ENCODE data around the gene RAC2. TPM values are rescaled to one million over a fixed set of nuclear protein-coding genes. Genes with fewer than 3 reads are reported as not detected.

The RAC2 gene
- total RNA-seq, 3 donors from 2014 or later, result 388 to 432 (median 395) TPM

DNA sequence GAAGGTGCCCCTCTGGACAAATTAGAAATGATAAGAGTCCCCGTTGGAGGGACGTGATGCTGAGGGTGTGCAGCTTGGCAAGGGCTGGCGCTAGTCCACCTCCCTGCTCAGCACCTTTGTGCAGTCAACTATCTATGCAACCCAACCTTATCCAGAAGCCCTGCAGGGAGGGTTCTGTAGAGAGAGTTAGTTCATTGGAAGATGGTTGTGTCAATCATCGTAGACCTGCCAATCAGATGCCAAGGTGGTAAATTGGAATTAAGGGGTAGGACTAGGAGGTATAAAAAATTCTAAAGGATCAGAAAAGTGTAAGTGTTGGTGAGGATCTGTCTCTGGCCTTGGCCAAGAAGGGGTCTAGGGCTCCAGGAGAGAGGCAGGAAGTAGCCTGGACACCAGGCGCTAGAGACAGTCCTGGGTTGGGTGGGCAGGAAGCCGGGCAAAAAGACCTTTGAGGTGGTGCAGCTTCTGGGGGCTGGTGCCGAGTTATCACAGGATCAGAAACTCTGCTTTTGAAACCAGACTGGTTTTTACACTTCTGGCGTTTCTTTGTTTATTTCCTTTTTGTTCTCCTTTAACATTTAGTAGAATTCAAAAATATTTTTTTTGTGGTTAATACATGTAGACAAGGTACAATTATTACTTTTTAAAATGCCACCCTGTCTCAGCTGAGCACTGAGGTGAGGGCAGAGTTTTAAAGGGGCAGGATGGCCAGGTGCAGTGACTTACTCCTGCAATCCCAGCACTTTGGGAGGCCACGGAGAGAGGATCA is 57.7 kb downstream of the RAC2 start:
- peak; percentile 75 to 80 for ATAC-seq
- Mint-ChIP-seq H3K9me3 (no peaks in the 10 kb centered on the region), H3K4me1 (ENCODE audit: low read depth) (peaks cover 49% of the 10 kb centered on the region), H3K36me3 (ENCODE audit: insufficient read depth) (no peaks in the 10 kb centered on the region), H3K4me3 (peak overlapping the region; percentile 54), H3K27me3 (ENCODE audit: low read depth) (no peaks in the 10 kb centered on the region)
- no peak for DNase-seq

DNA sequence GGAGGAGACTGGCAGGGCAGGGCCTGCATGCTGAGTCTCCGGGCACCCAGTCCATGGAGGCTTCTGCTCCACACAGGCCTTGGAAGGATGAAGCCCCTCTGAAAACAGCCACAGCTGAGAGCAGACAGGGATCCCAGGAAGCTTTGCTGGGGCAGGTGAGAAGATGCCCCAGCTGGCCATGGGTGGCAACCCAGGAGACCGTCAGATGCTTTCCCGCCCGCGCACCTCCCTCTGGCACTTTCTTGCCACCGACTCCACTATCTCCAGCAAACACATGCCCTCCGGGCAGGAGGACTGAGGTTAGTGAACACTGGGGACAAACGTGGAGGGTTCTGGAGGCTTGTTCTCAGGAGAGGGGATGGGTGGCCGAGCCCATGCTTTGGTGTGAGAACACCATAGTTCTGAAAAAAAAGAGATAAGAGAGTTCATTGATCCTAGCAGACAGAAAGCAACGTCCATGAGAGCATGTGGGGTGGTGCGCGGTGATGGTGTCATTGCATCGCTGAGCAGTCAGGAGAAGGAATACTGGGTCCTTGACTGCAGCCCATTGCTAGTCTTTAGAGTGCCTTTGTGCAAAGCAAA is 58.3 kb downstream of the RAC2 start:
- Mint-ChIP-seq H3K27me3 (ENCODE audit: low read depth) (no peaks in the 10 kb centered on the region), H3K9me3 (no peaks in the 10 kb centered on the region), H3K36me3 (ENCODE audit: insufficient read depth) (peaks cover 2% of the 10 kb centered on the region), H3K4me1 (ENCODE audit: low read depth) (peaks cover 49% of the 10 kb centered on the region), H3K4me3 (peak overlapping the region; percentile 54)
- ATAC-seq, result no peak
- DNase-seq, result no peak

DNA sequence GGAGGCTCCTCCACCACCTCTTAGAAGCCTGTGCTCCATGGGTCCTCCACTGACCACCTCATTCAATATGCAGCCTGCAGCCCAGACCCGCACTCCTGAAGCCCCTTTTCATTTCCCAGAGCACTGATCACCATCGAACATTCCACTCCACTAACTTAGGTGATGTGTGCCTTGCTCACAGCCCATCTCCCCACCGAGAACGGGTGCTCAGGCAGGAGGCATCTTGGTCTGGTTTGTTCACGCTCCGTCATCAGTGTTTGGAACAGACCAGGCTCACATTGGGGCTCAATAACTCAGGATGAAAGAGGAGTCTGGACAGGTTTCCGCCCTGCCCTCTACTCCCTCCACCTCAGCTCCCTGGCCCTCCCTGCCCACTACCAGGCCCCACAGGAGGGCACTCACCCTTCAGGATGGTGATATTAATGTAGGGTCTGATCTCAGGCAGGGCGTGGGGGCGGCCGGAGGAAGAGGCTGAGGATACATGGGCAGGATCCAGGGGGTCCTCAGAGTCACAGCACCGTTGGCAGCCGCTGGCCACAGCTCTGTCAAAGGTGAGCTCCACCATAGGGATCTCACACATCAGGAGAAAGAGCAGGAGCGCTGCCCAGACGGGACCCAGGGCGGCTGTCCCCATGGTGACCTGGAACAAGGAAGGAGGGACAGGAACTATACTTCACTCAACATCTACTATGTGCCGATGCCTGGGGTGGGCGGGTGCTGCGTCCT is 59.1 kb downstream of the RAC2 start:
- H3K9me3 Mint-ChIP-seq, result no peaks in the 10 kb centered on the region
- H3K4me1 Mint-ChIP-seq (ENCODE audit: low read depth), result peaks cover 49% of the 10 kb centered on the region
- no peak for DNase-seq
- no peak overlapping the region for H3K4me3 Mint-ChIP-seq
- peaks cover 2% of the 10 kb centered on the region for H3K36me3 Mint-ChIP-seq (ENCODE audit: insufficient read depth)
- H3K27me3 Mint-ChIP-seq (ENCODE audit: low read depth), result no peaks in the 10 kb centered on the region
- ATAC-seq, result no peak

DNA sequence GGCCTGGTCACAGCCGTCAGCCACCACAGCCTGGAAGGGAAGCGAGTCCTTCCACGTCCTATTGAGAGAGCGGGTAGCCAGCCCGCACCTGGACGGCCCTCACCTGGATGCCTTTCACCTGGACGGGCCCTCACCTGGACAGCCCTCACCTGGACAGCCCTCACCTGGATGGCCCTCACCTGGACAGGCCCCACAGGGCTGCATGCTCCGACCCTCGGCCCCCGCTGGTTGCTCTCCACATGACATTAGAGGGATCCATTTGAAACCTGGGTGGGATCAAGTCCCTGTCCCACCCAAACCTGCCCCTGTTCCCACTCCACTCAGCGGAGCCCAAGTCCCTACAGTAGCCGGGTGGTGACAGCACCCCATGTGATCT is 59.7 kb downstream of the RAC2 start:
- ATAC-seq, result no peak
- Mint-ChIP-seq H3K4me3 (no peak overlapping the region), H3K9me3 (no peaks in the 10 kb centered on the region), H3K4me1 (ENCODE audit: low read depth) (peaks cover 48% of the 10 kb centered on the region), H3K27me3 (ENCODE audit: low read depth) (no peaks in the 10 kb centered on the region), H3K36me3 (ENCODE audit: insufficient read depth) (peaks cover 2% of the 10 kb centered on the region)
- no peak for DNase-seq

DNA sequence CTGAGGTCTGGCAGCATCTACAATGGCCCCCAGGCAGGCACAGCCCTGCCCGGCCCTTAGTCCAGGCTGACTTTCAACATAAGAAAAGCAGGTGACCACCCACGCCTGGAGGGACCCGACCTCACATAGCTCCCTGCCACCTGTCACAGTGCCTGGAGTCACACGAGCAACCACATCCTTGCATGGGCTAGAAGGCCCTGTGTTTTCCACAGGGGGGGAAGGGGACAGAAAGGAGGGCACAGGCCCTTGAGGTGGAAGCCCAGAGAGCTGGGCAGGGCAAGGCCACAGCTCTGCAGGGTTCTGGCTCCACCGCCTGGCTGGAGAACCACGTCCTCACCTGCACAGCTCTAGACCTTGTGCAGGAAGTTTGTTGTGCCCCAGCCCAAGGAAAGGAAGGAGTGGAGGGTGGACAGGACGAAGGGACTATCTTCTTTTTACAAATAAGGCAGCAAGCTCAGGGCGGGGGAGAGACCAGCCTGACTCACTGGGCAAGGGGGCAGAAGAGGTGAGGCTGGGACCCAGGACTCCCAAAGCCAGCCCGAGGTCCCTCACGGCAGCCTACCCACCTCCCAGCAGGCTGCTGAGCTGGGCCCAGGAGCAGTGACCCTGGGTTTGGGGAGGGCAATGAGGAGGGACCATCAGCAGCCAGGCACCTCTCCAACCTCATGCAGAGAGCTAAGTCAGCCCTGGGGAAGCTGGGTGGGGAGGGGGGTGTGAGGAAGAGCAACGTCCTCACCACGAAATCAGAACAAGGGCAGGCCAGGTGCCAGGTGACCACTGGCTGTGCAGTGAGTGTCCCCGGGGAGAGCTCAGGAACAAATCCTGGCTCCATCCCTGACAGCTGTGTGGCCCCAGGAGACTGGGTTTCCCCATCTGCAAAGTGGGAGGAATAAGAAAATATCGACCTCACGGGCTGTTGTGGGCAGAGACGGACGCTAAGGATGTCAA is 60.4 kb downstream of the RAC2 start:
- Mint-ChIP-seq H3K36me3 (ENCODE audit: insufficient read depth) (peaks cover 2% of the 10 kb centered on the region), H3K9me3 (no peaks in the 10 kb centered on the region), H3K4me1 (ENCODE audit: low read depth) (peaks cover 44% of the 10 kb centered on the region), H3K27me3 (ENCODE audit: low read depth) (no peaks in the 10 kb centered on the region), H3K4me3 (no peak overlapping the region)
- DNase-seq (no peak), ATAC-seq (no peak)

DNA sequence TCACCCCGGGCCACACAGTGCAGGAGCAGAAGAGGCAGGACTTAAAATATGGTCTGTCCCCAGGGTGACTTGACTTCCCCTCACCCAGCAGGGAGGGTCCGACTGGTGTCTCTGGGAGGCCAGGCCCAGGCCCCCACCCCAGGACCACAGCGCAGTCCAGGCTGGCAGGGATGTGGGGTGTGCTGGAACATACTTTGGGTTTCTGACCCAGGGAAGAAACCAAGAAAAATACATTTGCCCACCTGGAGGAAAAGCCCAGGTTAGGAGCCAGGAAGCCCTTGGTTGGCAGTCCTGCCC is 61.2 kb downstream of the RAC2 start:
- no peak for DNase-seq
- Mint-ChIP-seq H3K4me3 (no peak overlapping the region), H3K4me1 (ENCODE audit: low read depth) (peaks cover 38% of the 10 kb centered on the region), H3K9me3 (no peaks in the 10 kb centered on the region), H3K27me3 (ENCODE audit: low read depth) (no peaks in the 10 kb centered on the region), H3K36me3 (ENCODE audit: insufficient read depth) (peaks cover 2% of the 10 kb centered on the region)
- ATAC-seq, result no peak

DNA sequence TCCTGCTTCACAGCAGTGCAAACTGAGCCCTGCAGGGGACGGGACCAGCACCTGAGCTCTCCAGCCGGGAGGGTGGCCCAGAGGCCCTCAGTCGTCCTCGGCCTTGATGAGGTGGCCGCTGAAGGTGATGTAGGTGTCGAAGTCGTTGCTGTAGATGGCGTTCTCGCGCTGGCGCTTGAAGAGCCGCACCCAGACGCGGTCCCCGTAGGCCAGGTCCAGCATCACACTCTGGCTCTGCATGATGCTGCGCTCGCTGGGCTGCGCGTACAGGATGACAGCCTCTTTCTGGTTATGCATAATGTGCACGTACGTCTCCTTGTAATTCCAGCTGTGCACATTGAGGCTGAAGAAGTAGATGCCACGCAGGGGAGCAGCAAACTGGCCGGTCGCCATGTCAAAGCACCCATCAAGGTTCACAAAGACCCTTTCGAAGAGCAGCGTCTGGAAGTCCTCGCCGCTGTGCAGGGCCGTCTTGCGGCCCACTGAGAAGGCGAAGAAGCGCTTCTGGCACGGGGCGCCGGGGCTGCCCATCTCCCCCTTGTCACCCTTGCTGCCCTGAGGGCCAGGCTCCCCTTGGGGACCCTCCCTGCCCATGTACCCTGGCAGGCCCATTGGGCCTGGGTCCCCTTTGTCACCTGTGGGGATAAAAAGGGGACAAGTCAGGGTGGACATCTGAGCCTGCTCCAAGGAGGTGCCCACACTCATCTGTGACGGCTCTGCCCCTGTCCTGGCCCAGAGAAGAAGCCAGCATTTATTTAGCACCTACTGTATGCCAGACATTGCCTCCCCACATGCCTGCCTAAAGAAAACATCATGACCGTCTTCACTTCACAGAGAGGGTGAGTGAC is 61.7 kb downstream of the RAC2 start:
- no peak for DNase-seq
- Mint-ChIP-seq H3K27me3 (ENCODE audit: low read depth) (no peaks in the 10 kb centered on the region), H3K4me3 (no peak overlapping the region), H3K9me3 (no peaks in the 10 kb centered on the region), H3K4me1 (ENCODE audit: low read depth) (peaks cover 34% of the 10 kb centered on the region), H3K36me3 (ENCODE audit: insufficient read depth) (peaks cover 2% of the 10 kb centered on the region)
- no peak for ATAC-seq

DNA sequence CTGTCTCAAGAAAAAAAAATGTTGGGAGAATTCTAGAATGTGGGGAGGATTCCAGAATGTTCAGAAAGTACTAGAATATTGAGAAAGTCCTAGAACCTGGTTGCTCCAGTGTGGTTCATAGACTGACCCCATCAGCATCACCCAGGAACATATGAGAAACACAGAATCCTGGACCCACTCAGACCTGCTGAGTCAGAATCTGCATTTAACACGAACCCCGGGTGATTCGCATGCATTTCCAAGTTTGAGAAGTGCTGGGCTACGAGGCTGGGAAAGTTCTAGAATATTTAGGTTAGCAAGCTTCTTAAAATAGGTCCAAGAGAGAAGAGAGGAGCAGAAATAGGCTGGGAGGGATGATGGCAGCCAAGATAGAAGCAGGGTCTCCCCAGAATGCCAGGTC is 62.4 kb downstream of the RAC2 start:
- Mint-ChIP-seq H3K36me3 (ENCODE audit: insufficient read depth) (peaks cover 2% of the 10 kb centered on the region), H3K9me3 (no peaks in the 10 kb centered on the region), H3K27me3 (ENCODE audit: low read depth) (peaks cover under 1% of the 10 kb centered on the region), H3K4me3 (no peak overlapping the region), H3K4me1 (ENCODE audit: low read depth) (peaks cover 33% of the 10 kb centered on the region)
- ATAC-seq (no peak), DNase-seq (no peak)

DNA sequence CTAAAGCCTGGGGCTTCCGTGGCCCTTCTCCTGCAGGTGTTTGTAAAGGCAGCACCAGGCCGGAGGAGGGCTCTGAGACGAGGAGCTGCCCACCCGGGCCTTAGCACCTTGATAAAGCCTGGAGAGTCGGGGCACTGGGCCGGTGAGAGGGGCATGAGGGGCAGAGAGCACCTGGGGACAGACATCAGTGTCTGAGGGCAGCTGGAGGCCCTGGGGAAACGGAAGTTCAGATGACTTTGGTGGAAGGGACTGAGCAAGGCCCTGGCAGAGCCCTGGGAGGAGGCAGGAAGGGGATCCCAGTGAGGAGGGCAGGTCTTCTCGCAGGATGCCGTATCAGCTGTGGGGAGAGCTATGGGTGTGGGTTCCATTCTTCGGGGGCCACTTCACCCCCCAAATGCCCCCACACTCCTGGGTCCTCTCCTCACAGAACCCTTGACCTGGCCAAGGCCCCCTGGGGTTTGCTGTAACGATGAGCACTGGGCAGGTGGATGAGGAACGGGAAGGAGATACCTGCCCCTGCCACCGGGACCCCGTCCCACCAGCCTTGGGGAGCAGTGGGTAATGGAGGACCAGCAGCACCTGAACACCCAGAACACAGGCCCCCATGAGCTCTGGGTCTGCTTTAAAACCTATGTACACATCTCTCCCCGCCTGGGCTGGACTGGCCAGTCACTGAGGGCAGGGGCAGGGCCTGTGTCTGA is 63.4 kb downstream of the RAC2 start:
- ATAC-seq, result no peak
- no peak for DNase-seq
- no peaks in the 10 kb centered on the region for H3K9me3 Mint-ChIP-seq
- no peak overlapping the region for H3K4me3 Mint-ChIP-seq
- H3K27me3 Mint-ChIP-seq (ENCODE audit: low read depth), result peaks cover 4% of the 10 kb centered on the region
- peaks cover 2% of the 10 kb centered on the region for H3K36me3 Mint-ChIP-seq (ENCODE audit: insufficient read depth)
- H3K4me1 Mint-ChIP-seq (ENCODE audit: low read depth), result peaks cover 30% of the 10 kb centered on the region

DNA sequence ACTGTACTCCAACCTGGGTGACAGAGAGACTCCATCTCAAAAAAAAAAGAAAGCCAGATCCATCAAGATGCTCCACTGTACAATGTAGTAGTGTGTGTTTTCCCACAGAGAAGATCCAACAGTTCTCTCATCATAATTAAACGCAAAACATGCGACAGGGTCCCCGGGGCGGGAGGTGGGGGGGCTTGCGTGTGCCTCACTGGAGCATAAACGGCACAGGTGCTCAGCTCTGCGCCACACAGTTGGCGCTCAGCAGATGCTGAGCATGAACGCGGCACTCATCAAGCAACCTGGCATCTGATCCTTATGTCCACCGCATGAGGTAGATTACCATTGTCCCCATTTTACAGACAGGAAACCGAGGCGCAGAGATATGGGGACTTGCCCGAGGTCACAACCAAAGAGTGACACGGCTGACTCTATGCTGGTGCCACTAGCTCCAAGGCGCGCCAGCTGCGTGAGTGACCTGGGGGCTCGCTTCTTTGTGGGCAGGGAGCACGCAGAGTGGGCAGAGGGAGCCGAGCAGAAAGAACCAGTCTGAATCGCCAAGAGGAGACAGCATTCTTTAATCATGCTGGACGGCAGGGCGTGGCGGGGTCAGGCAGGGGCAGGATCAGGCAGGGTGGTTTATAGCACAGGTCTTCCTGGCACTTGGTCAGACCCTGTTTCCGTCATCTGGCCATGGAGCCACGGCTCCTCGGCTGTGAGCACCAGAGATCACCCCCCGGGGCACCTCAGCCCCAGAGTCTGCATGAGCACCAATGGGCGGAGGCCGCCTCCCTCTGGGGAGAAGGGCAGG is 64.2 kb downstream of the RAC2 start:
- H3K4me1 Mint-ChIP-seq (ENCODE audit: low read depth), result peaks cover 21% of the 10 kb centered on the region
- no peak for ATAC-seq
- H3K4me3 Mint-ChIP-seq, result no peak overlapping the region
- no peaks in the 10 kb centered on the region for H3K9me3 Mint-ChIP-seq
- peaks cover 4% of the 10 kb centered on the region for H3K27me3 Mint-ChIP-seq (ENCODE audit: low read depth)
- H3K36me3 Mint-ChIP-seq (ENCODE audit: insufficient read depth), result peaks cover 2% of the 10 kb centered on the region
- DNase-seq, result no peak

DNA sequence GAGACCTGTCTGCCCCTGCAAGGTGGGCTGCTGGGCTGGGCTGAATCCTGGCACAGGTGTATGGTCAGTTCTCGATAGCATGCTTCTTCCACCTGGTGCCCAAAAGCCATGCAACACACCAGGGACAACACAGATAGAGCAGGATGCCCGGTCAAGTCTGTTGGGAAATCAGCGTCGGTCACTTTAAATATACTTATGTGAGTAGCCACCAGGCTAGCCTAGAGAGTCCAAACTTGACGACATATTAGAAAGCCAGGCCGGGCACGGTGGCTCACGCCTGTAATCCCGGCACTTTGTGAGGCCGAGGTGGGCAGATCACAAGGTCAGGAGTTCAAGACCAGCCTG is 65.0 kb downstream of the RAC2 start:
- DNase-seq, result no peak
- H3K4me1 Mint-ChIP-seq (ENCODE audit: low read depth), result peaks cover 17% of the 10 kb centered on the region
- no peak overlapping the region for H3K4me3 Mint-ChIP-seq
- H3K36me3 Mint-ChIP-seq (ENCODE audit: insufficient read depth), result peaks cover 2% of the 10 kb centered on the region
- peaks cover 4% of the 10 kb centered on the region for H3K27me3 Mint-ChIP-seq (ENCODE audit: low read depth)
- no peak for ATAC-seq
- no peaks in the 10 kb centered on the region for H3K9me3 Mint-ChIP-seq

DNA sequence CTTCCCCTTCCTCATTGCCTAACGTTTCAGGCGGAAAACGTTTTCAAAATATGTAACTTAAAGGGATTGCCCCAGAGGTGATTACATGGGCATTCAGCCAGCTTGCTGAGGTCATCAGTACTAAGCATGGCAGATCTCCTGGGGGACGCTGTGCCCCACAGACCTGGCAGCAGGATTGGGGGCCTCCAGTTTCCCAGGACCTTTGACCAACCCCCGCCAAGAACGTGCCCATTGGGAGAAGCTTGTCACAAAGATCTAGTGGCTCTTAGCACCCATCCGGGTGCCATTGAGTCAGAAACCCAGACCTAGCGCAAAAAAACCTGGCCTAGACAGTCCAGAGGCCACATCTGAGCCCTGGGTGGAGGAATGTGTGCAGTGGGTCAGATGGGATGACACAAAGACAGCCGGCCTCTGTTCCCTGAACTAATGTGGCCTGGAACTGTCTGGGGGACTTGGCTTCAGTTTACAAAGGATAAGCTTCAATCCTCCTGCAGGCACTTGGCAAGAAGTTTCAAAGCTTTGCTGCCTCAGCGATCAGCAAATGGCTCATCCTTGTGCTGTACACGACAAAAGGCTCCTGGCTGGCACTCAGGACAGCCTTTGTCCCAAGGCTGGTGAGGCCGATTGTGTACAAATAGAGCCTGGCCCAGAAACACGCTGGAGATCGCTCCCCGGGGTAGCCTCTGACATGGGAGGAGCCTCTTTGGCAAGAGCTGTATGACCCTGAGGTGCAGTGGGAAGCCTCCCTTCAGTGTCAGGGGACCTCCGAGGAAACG is 65.5 kb downstream of the RAC2 start:
- no peak for ATAC-seq
- Mint-ChIP-seq H3K4me3 (no peak overlapping the region), H3K27me3 (ENCODE audit: low read depth) (peaks cover 4% of the 10 kb centered on the region), H3K36me3 (ENCODE audit: insufficient read depth) (peaks cover 2% of the 10 kb centered on the region), H3K9me3 (no peaks in the 10 kb centered on the region), H3K4me1 (ENCODE audit: low read depth) (peaks cover 15% of the 10 kb centered on the region)
- DNase-seq, result no peak
